Activated CD4-positive, CD25-positive, alpha-beta regulatory T cell treated with anti-CD3 and anti-CD28 coated beads, Interleukin-2, amount 50 U/mL, for 72 hours (primary cell): Measurements from ENCODE around the gene PDCD10.

ENCODE experiments used
- DNase-seq: peaks from one replicate; pipeline ENCODE4 v3.0.0; 2021

Gene PDCD10

DNA sequence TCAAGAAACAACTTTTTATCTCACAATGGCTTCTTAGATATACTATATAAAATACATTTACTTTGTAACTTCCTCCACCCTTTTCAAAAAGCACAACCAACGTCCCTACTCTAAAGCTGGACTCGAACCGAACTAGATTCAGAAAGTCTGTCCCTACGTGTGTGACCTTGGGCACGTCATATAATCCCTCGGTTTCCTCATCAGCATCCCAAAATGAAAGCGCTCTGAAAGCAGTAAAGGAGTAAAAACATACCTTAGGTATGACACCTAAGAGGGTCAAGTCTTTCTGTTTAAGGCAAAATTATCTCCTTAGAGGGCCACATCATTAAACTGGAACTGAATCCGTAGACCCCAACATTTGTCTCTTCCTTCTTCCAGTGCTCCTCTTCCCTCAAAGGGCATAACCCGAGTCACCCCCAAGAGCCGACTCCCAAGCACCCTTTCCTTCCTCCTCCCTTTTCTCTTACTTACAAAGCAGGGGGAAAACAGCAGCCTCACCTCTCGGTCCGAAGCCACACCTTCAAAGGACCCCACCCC is 663 bp downstream of the PDCD10 start:
- no peak for DNase-seq

DNA sequence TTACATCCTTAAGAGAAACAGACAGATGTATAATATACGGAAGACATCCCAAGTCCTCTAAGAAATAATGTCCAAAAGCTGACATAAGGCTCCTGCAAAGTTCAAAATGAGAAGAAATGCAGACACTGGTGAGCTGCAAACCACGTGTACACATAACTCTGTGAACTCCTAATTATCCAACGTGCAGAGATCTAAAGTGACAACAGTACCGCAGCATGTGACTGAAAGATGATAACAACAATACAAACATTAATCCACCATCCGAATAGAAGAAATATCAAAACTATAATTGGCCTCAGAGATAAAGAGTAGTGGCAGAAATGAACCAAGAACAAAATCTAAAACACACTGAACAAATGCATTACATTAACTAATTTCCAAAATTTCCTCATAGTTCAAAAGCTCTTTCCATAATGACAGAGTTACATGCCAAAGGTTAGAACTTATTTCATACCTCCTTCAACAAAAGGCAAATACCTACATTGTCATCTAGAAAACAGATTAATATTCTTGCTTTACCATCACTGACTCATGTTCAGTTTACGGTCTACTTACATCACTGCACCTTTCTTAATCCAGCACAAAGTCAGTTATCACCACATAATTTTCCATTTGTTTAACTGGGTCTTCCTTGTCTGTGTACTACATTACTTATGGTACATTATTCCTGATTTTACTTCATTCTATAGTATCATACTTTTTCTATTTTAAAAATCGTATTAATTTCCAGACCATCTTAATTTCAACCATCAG is 2.2 kb downstream of the PDCD10 start:
- no peak for DNase-seq

DNA sequence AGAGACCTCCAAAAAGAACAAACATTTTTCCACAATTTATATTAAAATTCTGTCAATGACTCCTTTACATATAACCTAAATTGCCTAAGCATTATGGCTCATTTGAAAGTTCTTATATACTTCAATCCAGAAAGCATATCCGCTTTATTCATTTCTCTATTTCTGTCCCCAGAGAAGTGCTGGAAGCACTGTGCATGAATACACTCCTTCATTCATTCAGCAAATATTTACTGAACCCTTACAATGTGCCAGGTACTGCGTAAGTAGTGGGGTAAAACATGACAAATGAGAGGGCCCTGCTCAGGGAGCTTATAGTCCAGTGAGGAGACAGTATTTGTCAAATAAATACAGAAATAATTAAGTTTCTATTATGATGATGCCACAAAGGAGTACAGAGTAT is 3.3 kb downstream of the PDCD10 start:
- no peak for DNase-seq

DNA sequence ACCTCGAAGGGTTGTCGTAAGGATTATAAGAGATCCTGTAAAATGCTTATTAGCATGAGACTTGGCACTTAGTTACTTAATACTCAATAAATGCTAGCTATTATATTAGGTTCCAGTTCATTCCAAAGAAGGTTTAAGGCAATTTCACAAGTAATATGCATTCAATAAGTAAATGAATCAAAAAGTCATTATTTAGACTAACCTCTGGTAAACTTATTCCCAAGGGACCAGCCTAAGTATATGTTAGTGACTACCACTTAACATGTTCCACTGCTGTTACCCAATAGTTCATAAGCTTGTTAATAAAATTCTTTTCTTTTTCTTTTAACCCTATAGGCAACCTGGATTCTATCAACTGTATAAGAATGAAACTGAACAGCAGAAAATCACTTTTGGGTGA is 5.1 kb downstream of the PDCD10 start:
- no peak for DNase-seq

DNA sequence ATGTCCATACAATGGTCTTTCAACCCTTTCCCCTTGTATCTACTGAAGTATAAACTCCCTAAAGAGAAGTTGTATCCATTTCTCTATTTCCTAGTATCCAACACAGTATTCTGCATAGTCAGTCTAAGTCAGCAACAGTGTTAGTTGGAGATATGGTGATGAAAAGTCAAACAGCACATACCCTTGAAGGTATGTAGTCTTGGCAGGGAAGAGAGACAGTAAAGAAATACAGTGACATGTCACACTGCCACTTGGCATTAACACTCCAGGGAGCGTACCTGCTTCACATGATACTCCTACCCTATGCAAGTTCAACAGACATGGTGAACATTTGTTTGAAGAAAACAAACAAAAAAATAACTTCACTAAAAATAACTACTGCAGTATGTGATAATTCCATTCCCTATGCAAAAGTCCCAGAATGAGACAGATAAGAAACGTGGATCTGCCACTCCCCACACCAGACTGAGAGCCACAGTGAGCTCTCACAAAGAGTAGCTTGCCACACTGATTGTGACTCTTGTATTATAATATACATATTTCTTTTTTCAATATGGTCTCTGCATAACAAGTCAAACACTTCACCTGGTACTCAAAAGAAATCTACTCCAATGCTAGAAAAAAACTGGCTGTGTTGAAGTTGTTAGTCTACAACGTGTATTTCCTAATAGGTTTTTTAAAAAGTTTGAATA is 5.9 kb downstream of the PDCD10 start:
- DNase-seq, result no peak

DNA sequence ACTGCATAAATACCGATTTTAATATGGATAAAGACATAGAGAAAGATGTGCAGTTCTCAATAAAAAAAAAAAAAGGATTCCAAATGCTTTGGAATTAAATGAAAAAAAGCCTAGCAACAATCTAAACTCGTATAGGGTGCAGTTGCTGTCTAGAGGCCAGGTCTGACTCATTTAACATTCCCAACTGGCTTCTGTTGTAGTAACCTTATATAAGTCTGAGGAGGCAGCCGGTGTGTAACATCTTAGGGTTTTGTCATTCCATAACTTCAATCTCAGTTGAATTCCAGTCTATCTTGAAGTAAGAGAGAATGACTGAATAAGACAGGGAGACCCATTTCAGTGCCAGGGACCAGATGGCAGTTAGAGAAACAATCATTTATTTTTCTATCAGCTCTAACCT is 6.5 kb downstream of the PDCD10 start:
- no peak for DNase-seq

DNA sequence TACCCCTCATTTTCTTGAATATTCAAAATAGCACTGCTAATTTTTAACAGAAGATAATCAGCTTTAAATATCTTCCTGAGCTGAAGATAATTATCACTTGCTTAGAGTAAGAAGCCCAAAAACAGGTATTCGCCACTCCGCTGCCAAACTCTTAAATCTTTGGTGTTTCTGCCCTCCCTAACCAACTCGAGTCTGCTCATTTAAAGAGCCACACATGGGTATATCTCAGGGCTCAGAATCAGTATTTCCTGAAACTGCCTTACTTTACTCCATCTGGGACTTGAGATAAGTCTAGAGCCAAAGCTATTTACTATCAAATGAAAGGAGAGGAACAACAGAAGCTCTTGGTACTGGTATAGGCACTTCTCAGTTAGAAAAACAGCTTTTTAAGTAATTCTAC is 10.8 kb downstream of the PDCD10 start:
- DNase-seq, result no peak

DNA sequence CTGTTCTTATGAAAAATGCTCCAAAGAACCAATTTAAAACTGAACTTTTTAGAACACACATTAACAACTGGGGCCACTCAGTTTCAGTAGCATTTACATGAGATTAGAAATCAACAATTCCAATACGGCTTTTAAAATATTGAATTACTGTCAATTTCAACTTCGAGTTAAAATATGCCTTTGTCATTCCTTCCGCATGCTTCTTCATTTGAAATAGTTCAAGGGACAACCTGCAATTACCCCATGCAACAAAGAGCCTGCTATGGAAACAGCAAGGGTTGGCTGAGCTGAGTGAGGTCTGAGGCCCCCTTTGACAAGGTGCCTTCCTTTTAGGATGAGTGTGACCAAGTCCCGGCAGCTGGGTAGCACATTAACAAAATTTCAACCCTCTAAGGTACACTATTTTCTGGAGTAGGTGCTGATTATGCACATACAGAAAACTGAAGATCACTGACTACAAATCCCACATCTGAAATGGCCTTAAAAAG is 11.6 kb downstream of the PDCD10 start:
- no peak for DNase-seq

DNA sequence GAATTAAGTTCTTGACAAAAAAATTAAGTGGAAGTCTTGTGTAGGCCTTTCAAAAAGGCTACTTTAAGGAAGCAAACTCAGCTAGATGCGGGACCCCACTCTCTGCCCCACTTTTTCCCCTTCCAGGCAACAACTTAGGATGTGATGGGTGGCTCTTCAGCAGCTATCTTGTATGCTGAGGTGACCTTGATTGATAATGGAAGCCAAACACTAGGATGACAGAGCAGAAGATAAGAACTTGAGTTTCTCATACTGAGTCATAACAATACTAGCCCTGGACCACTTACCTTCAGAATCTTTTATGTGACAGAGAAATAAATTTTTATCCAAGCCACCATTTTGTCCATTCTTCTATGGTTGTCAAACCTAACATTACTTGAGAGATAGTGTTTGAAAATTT is 16.1 kb downstream of the PDCD10 start:
- DNase-seq, result no peak

DNA sequence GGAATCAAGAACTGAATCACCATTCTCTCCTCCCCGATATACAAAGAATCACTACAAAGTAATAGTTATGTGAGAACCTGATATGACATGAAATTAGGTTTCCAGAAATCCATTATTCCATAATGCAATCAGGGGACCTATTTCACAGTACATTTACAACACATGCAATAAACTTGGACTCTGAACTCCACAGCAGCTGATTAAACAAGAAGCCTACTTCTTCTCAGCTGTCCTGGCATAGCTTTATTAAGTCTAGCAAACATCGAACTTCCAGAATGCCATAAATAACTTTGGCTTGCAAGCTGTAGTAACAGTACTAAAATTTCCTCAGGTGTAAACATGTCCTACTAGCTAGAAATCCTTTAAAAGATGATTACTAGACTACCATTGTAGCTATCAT is 17.8 kb downstream of the PDCD10 start:
- no peak for DNase-seq

DNA sequence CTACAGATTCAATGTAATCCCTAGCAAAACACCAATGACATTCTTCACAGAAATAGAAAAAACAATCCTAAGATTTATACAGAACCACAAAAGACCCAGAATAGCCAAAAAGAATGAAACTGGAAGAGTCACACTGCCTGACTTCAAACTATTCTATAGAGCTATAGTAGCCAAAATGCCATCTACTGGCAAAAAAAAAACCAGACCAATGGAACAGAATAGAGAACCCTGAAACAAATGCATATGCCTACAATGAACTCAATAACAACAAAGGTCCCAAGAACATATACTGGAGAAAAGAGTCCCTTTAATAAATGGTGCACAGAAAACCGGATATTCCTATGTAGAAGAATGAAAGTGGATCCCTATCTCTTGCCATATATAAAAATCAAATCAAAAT is 19.8 kb downstream of the PDCD10 start:
- DNase-seq, result no peak

DNA sequence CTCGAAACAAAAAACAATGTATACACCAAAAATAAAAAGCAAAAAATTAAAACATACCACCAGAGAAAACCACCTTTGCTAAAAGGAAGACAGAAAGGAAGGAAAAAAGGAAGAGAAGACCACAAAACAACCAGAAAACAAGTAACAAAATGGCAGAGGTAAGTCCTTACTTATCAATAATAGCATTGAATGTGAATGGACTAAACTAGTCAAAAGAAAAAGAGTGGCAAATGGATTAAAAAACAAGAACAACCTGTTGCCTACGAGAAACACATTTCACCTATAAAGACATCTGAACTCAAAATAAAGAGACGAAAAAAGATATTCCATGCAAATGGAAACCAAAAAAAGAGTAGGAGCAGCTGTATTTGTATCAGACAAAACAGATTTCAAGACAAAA is 22.2 kb downstream of the PDCD10 start:
- no peak for DNase-seq

DNA sequence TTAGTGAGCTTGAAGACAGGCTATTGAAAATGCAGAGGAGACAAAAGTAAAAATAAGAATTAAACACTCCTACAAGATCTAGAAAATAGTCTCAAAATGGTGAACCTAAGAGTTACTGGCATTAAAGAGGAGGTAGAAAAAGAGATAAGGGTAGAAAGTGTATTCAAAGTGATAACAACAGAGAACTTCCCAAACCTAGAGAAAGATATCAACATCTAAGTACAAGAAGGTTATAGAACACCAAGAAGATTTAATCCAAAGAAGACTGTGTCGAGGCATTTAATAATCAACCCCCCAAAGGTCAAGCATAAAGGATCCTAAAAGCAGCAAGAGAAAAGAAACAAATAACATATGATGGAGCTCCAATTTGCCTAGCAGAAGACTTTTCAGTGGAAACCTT is 23.3 kb downstream of the PDCD10 start:
- no peak for DNase-seq

DNA sequence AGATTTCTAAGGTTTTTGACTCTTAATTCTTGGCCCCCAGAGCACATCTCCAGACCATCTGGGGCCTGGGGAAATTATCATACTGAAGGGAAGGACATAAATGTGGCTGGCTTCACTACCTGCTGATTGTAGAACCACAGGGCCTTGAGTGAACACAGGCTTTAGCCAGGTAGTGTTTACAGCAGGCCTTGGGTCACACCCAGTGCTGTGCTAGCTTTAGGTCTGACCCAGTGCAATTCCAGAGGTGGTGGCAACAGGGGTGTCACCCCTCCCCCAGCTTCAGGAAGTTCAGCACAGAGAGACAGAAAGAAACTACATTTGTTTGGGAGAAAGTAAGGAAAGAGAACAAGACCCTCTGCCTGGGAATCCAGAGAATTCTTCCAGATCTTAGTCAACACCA is 24.1 kb downstream of the PDCD10 start:
- no peak for DNase-seq

DNA sequence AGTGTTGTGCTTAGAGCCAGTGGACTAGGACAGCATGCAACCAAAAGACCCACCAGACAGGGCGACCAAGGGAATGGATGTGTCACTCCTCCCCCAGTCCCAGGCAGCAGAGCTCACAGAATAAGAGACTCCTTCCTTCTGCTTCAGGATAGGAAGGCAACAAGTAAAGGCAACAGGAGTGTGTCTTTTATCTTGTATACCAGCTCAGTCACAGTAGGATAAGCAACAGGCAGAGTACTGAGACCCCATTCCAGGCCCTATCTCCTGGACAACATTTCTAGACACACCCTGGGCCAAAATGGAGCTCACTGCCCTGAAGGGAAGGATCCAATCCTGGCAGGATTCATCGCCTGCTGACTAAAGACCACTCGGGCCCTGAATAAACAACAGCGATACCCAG is 25.0 kb downstream of the PDCD10 start:
- DNase-seq, result no peak

DNA sequence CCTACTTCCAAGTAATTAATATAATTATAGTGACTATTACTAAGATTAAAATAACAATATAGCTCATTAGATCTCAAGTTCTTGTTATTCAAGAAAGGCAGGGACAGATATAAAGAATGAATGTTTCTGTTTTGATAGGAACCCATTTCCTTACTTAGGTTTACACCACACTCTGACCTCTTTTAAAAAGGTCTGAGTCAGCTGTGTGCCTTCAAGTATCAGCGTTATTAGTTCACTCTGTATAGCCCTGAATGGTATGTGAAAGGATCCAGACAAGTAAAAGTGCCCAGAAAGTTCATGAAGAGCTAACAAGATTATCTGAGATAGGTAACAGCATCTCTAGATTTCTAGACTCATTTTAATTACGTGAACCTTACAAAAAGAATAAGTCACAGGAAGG is 28.9 kb downstream of the PDCD10 start:
- DNase-seq, result no peak

DNA sequence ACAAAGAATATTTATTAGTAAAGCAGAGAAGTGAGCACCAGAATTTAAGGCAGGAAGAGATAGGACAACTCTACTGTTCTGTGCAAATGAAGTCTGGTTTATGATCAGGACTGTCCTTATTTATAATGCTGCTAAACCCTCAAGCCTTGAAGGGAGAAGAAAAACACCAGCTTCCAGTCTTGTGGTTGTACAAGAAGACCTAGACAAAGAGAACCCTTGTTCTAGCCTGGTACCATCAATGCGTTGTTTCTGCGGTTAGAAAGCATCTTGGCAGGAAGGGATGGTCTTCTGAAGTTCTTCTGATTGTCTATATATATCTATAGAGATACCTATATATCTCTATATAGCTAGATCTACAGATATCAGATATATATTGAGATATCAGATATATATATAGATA is 33.8 kb downstream of the PDCD10 start:
- no peak for DNase-seq

DNA sequence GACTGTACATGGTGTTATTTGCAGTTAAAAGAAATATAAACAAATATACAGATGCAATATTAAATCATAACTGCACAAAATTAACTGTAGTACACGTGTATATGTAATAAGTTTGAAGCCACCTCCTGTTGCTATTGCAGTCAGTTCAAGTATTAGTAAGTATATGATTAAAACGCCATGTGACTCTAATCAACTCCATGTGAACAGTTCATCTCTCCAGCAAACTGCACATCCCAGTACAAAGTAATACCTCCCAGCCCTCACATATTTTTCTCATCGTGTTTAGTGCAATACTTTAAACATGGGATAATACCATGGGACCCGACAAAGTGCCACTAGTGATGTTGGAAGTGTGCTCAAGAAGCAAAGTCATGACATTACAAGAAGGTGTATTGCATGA is 34.6 kb downstream of the PDCD10 start:
- DNase-seq, result no peak

DNA sequence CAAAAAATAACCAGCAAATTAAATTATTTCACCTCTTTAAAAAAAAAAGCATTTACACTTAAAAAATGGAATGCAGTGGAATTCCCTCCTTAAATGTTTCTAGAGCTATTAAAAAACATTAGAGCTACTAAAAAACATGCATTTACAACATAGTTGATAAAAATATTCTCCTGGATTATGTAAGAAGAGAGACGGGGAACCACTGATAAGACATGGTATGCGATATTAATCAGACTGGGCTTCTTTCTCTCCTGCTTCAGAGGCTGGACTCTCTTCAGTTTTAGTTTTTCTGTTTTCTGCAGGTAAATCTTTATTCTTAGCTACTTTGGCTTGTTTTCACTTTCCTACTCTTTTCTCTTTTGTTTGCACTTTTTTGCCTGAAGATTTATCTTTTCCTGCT is 40.6 kb downstream of the PDCD10 start:
- no peak for DNase-seq

DNA sequence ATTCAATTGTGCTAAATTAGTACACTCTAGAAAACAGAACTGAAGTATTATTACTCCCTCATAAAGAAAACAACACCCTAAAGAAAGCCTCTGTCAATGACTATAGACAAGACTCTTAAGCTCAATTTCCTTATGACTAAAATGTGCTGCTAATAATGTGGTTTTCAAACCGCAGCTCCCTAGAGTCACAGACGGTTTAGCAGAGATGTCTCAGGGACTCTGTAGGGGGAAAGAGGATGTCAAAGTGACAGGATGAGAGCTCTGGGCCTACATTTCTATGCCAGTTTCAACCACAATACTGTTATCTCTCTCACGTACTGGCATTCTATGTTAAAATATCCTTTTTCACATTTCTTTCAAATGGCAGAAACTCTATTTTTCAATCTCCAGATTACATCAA is 43.3 kb downstream of the PDCD10 start:
- no peak for DNase-seq

DNA sequence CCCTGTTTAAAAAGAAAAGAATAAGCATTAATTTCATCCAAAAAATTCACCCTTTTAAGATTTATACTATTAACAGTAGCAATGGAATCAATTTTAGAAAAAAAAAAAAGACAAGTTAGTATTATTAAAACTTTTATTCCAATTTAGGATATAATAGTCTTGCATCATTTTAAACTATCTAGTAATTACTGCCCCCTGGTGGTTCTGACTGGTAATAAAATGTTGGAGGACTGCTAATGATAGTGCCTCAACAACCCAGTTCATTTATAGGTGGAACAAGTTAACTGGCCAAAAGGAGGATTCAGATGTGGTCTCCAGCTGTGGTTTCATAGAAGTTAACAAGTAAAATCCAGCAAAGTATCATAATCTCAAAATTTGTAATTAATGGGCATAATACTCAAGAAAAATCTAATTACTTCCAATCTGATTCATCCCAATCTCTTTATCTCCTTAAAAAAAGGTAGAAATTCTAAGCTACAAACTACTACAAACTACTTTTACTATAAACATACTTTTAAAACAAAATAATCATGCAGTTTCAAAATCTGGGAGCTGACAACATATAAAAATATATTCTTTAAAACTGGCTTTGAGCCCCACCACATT is 50.2 kb downstream of the PDCD10 start:
- DNase-seq, result no peak

DNA sequence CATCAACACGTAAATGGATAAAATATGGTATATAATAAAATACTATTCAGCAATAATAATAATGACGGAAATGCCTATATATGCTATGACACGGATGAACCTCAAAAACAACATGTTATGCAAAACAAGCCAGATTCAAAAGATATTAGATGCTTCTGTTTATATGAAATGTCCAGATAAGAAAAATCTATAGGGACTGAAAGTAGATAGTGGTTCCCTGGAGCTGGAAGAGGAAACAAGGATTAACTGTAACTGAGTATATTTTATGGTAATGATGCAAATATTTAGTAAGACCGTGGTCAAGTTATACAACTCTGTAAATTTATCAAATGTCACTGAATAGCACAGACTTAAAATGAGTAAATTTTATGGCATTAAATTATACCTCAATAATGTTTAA is 55.2 kb downstream of the PDCD10 start:
- DNase-seq, result no peak

DNA sequence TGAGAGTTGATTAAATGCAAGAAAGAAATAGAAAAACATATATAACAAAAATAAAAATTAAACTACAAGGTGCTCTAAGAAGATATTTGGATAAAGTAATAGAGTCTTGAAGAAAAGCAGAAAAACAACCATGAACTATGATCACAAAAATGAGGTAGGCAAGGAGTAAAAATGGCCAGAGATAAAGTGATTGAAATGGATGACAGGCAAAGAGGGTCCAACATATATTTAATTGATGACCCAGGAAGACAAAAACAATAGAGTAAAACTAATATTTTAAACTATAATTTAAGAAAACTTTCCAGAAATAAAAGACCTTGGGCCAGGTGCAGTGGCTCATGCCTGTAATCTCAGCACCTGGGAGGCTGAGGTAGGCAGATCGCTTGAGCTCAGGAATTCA is 58.8 kb downstream of the PDCD10 start:
- no peak for DNase-seq

DNA sequence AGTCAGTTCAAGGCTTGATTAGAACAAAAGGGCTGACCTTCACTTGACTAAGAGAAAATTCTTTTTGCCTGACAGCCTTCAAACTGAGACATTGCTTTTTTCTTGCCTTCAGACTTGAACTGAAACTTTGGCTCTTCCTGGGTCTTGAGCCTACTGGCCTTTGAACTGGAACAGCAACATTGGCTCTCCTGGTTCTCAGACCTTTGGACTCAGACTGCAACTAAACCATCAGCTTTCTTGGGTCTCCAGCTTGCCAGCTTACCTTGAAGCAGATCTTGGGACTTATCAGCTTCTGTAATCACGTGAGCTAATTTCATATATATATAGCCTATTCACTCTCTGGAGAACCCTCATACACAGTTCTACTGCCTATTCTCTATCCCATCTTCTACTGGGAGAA is 61.5 kb downstream of the PDCD10 start:
- no peak for DNase-seq
